Vagina (tissue), 2 donors: ENCODE measurements around the gene DTX4. TPM values are rescaled to one million over a fixed set of nuclear protein-coding genes. Genes with fewer than 3 reads are reported as not detected.

Experiments used
- DNase-seq, 2 donors: peaks; one replicate each; pipeline ENCODE4 v3.0.0-alpha.2; 2017; ENCODE audit errors: extremely low spot score in 2 of 2
- H3K27ac ChIP-seq: fragments of 200-600 bp; sonication (generic); one replicate; pipeline ENCODE4 v1.5.1; 2019
- H3K27me3 ChIP-seq: fragments of 200-600 bp; sonication (generic); one replicate; pipeline ENCODE4 v1.5.1; 2019
- H3K36me3 ChIP-seq, 2 donors: fragments of 200-600 bp; sonication (generic); one replicate each; pipeline ENCODE4 v1.5.1; 2017 to 2019
- H3K4me1 ChIP-seq: fragments of 200-600 bp; sonication (generic); one replicate; pipeline ENCODE4 v1.5.1; 2019
- H3K4me3 ChIP-seq, 2 donors: fragments of 200-600 bp; sonication (generic); 1 replicate in 1 of 2; 2 replicates in 1 of 2; pipeline ENCODE4 v1.5.1; 2016 to 2019
- H3K9me3 ChIP-seq: fragments of 200-600 bp; sonication (generic); one replicate; pipeline ENCODE4 v1.5.1; 2019
- POLR2A ChIP-seq, 2 donors: fragments of 450-650 bp; IDR thresholded peaks; one replicate each; pipeline ENCODE4 v1.6.1; 2017; ENCODE audit warnings: antibody characterized with exemption in 2 of 2, mild to moderate bottlenecking in 2 of 2, moderate library complexity in 2 of 2
- POLR2AphosphoS5 ChIP-seq, 2 donors: sonication (generic); formaldehyde crosslinking; IDR thresholded peaks; one replicate each; pipeline ENCODE4 v1.9.0; 2017; ENCODE audit warnings: antibody characterized with exemption in 2 of 2, mild to moderate bottlenecking in 2 of 2, low read depth in 1 of 2; ENCODE audit not compliant: insufficient read depth in 1 of 2
- intact Hi-C: fragments of 100-400 bp; cut with DNase I; formaldehyde crosslinking; loops from one replicate; pipeline ENCODE4 v1.15.1; 2023
- total RNA-seq: library from RNA; depleted of rRNA; stranded (reverse); fragments of >200 nt; gene quantifications from one replicate; pipeline ENCODE4 v1.2.3, GENCODE V29; 2016
- TF ChIP-seq, protein P1 (sequence below), 3 experiments: fragments of 450-650 bp in 2 of 3; fragments of 200-600 bp in 1 of 3; sonication (generic) in 1 of 3; IDR thresholded peaks; one replicate each; pipeline ENCODE4 v1.5.1; 2017 to 2019; ENCODE audit warnings: antibody characterized with exemption in 3 of 3, mild to moderate bottlenecking in 2 of 3, moderate library complexity in 2 of 3

Gene DTX4
- total RNA-seq, 1 donor from 2014 or later, result 8.1 TPM

DNA sequence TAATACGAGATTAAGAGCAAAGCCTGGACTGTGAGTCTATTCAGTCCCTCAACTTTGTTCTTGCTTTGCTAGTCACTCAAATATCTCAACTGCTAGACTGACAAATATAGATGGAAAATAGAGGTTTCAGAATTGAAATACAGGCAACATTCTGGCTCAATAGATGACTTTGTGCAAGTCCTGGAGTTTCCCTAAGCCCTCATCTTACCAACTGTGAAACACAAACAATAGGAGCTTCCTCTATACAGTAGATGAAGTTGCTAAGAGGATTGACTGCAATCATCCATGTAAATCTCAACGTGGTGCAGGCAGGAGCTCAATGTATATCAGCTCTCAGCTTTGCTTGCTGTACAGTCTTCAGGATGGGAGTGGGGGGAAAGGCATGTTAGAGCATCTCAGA is 47.0 kb downstream of the DTX4 start:
- H3K4me3 ChIP-seq, result no peak overlapping the region
- no peak overlapping the region for H3K27ac ChIP-seq
- intact Hi-C loops, result loop anchor here (10.0 kb wide), 1 partner anchor 66 kb away; no protein-coding TSS in a partner anchor
- H3K9me3 ChIP-seq, result no peaks in the 10 kb centered on the region
- H3K27me3 ChIP-seq, result no peaks in the 10 kb centered on the region
- TF ChIP-seq POLR2AphosphoS5 (IDR thresholded peaks at IDR 0.05; ENCODE audit: insufficient read depth in 1 of 2, low read depth in 1 of 2) (no peak), POLR2A (IDR thresholded peaks at IDR 0.05) (no peak)
- TF ChIP-seq, protein P1, sequence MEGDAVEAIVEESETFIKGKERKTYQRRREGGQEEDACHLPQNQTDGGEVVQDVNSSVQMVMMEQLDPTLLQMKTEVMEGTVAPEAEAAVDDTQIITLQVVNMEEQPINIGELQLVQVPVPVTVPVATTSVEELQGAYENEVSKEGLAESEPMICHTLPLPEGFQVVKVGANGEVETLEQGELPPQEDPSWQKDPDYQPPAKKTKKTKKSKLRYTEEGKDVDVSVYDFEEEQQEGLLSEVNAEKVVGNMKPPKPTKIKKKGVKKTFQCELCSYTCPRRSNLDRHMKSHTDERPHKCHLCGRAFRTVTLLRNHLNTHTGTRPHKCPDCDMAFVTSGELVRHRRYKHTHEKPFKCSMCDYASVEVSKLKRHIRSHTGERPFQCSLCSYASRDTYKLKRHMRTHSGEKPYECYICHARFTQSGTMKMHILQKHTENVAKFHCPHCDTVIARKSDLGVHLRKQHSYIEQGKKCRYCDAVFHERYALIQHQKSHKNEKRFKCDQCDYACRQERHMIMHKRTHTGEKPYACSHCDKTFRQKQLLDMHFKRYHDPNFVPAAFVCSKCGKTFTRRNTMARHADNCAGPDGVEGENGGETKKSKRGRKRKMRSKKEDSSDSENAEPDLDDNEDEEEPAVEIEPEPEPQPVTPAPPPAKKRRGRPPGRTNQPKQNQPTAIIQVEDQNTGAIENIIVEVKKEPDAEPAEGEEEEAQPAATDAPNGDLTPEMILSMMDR (IDR thresholded peaks at IDR 0.05), result no peak
- peaks cover 13% of the 10 kb centered on the region for H3K4me1 ChIP-seq
- DNase-seq, result no peak
- H3K36me3 ChIP-seq, result no peaks in the 10 kb centered on the region

DNA sequence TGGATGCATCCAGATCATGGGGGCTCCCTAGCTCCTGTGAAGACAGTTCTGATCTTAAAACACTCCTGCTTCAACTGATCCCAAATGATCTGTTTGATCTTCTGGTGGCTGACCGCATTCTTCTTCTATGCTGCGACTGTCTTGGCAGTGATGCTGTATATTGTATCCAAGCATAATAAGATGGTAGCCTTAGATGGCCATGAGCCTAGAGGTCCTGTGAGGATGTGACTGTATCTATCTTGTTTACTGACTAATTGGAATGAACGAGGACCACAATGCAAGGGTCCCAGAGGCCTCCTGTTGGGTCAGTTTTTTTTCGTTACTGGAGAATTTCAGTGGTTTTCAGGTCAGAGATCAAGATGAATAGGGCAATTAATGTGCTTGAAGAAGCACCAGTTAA is 47.9 kb downstream of the DTX4 start:
- no peaks in the 10 kb centered on the region for H3K9me3 ChIP-seq
- intact Hi-C loops, result loop anchor here (10.0 kb wide), 1 partner anchor 65 kb away; no protein-coding TSS in a partner anchor
- H3K4me3 ChIP-seq, result no peak overlapping the region
- no peaks in the 10 kb centered on the region for H3K27me3 ChIP-seq
- no peak overlapping the region for H3K27ac ChIP-seq
- TF ChIP-seq POLR2A (IDR thresholded peaks at IDR 0.05) (no peak), POLR2AphosphoS5 (IDR thresholded peaks at IDR 0.05; ENCODE audit: insufficient read depth in 1 of 2, low read depth in 1 of 2) (no peak)
- TF ChIP-seq, protein P1 (IDR thresholded peaks at IDR 0.05), result no peak
- no peak for DNase-seq
- peaks cover 18% of the 10 kb centered on the region for H3K4me1 ChIP-seq
- no peaks in the 10 kb centered on the region for H3K36me3 ChIP-seq

DNA sequence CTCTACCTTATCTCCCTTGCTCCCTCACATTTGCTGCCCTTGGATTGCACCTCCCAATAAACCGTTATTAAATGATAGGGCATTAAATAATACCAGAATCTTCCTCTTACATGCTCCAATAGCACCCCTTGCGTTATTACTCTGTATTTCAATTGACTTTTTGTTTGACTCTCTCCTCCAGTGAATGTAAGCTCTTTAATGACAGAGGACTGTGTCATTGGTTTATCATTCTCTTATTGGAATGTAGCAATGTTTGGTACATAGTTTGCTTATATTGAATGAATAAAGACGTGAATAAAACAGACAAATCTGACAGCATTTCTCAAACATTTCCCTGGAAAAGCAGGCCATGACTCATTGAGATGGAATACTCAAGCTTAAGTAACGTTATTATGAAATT is 49.5 kb downstream of the DTX4 start:
- TF ChIP-seq, protein P1 (IDR thresholded peaks at IDR 0.05), result no peak
- TF ChIP-seq POLR2AphosphoS5 (IDR thresholded peaks at IDR 0.05; ENCODE audit: insufficient read depth in 1 of 2, low read depth in 1 of 2), result no peak
- no peak for TF ChIP-seq POLR2A (IDR thresholded peaks at IDR 0.05)
- intact Hi-C loops, result no loop called here

DNA sequence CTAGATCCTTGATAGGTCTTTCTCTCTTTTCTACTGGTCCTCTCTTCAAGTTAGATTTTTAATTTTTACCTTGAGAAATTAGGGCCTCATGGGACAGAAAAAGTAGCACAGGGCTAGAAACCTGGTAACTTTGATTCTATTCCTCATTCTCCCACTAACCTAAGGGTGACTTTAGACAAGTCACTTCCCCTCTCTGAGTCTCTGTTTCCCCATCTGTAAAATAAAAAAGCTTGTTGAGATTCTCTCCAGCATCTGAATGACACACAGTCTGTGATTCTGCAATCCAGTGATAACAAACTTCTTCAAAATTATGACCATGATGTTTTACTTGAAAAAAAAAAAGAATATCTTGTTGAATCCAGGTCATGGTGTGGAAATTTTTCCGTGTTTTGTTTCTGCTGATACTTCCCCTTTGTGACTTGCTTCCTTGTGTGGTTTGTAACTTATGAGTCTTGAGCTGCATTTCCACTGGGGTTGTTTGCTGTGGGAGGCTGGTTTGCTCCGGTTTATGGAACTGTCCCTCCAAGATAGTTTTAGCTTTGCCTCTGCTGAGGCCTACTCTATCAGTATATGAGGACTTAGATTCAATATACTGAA is 50.6 kb downstream of the DTX4 start:
- no peak for DNase-seq
- Histone ChIP-seq H3K9me3 (no peaks in the 10 kb centered on the region), H3K4me1 (peaks cover 9% of the 10 kb centered on the region), H3K27me3 (no peaks in the 10 kb centered on the region), H3K4me3 (no peak overlapping the region), H3K27ac (no peak overlapping the region), H3K36me3 (no peaks in the 10 kb centered on the region)
- intact Hi-C loops, result no loop called here
- TF ChIP-seq POLR2AphosphoS5 (IDR thresholded peaks at IDR 0.05; ENCODE audit: insufficient read depth in 1 of 2, low read depth in 1 of 2), result no peak
- TF ChIP-seq, protein P1 (IDR thresholded peaks at IDR 0.05), result no peak
- no peak for TF ChIP-seq POLR2A (IDR thresholded peaks at IDR 0.05)

More for the DNA sequence above, 49.5 kb downstream of the DTX4 start:
- DNase-seq, result no peak
- H3K4me3 ChIP-seq, result no peak overlapping the region
- peaks cover 14% of the 10 kb centered on the region for H3K4me1 ChIP-seq
- no peaks in the 10 kb centered on the region for H3K9me3 ChIP-seq
- no peaks in the 10 kb centered on the region for H3K27me3 ChIP-seq
- H3K36me3 ChIP-seq, result no peaks in the 10 kb centered on the region
- no peak overlapping the region for H3K27ac ChIP-seq

DNA sequence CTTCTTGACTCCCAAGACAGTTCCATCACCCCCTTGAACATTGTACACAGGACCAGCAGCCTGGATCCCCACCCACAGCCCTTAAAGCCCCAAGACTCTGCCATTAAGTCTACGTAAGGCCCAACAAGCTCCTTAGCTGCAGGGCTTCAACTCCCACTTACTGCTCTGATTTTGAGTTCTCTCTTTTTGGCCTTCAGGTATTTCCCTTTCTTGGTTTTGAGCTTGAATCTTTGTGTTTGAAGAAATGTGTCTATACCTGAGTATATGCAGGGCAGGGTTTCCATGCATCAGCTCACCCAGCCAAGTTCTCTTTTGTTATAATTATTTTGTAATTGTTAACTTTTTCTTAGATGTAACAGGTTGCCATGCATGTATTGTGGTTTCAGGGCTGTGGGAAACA is 51.2 kb downstream of the DTX4 start:
- no peak for TF ChIP-seq POLR2AphosphoS5 (IDR thresholded peaks at IDR 0.05; ENCODE audit: insufficient read depth in 1 of 2, low read depth in 1 of 2)
- no peak for TF ChIP-seq POLR2A (IDR thresholded peaks at IDR 0.05)
- TF ChIP-seq, protein P1 (IDR thresholded peaks at IDR 0.05), result no peak
- intact Hi-C loops, result no loop called here
- no peaks in the 10 kb centered on the region for H3K27me3 ChIP-seq
- no peak for DNase-seq
- peaks cover 9% of the 10 kb centered on the region for H3K4me1 ChIP-seq
- no peaks in the 10 kb centered on the region for H3K36me3 ChIP-seq
- no peak overlapping the region for H3K27ac ChIP-seq
- no peak overlapping the region for H3K4me3 ChIP-seq
- no peaks in the 10 kb centered on the region for H3K9me3 ChIP-seq
